ENCODE data around the gene DEF6. TPM values are rescaled to one million over a fixed set of nuclear protein-coding genes. Genes with fewer than 3 reads are reported as not detected.
A peak's percentile ranks its signal among the peaks of the same experiment; 100 is the strongest.

Gene DEF6
- total and polyA plus RNA-seq, 2 of the 13 experiments (the other 11 are each of a cell fraction or from before 2014, with no cell fraction given): 5.2 to 10.0 TPM

- TF ChIP-seq, protein P1, sequence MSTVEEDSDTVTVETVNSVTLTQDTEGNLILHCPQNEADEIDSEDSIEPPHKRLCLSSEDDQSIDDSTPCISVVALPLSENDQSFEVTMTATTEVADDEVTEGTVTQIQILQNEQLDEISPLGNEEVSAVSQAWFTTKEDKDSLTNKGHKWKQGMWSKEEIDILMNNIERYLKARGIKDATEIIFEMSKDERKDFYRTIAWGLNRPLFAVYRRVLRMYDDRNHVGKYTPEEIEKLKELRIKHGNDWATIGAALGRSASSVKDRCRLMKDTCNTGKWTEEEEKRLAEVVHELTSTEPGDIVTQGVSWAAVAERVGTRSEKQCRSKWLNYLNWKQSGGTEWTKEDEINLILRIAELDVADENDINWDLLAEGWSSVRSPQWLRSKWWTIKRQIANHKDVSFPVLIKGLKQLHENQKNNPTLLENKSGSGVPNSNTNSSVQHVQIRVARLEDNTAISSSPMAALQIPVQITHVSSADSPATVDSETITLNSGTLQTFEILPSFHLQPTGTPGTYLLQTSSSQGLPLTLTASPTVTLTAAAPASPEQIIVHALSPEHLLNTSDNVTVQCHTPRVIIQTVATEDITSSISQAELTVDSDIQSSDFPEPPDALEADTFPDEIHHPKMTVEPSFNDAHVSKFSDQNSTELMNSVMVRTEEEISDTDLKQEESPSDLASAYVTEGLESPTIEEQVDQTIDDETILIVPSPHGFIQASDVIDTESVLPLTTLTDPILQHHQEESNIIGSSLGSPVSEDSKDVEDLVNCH (CRISPR knock-in tag; IDR thresholded peaks at IDR 0.05): 0 out of 2 replicates have a peak, but pooled peaks have one; percentile 32
- TF ChIP-seq ZNF235 (CRISPR knock-in tag; IDR thresholded peaks at IDR 0.05; ENCODE audit: borderline replicate concordance): peak; percentile 80; the same call in 1 of the 2 replicates
- 0 out of 2 replicates have a peak, but pooled peaks have one; percentile 75 for TF ChIP-seq RORA (CRISPR knock-in tag; IDR thresholded peaks at IDR 0.05)
- 0 out of 2 replicates have a peak, but pooled peaks have one; percentile 14 for TF ChIP-seq ZNF841 (CRISPR knock-in tag; IDR thresholded peaks at IDR 0.05; ENCODE audit: borderline replicate concordance)
- TF ChIP-seq, protein P2, sequence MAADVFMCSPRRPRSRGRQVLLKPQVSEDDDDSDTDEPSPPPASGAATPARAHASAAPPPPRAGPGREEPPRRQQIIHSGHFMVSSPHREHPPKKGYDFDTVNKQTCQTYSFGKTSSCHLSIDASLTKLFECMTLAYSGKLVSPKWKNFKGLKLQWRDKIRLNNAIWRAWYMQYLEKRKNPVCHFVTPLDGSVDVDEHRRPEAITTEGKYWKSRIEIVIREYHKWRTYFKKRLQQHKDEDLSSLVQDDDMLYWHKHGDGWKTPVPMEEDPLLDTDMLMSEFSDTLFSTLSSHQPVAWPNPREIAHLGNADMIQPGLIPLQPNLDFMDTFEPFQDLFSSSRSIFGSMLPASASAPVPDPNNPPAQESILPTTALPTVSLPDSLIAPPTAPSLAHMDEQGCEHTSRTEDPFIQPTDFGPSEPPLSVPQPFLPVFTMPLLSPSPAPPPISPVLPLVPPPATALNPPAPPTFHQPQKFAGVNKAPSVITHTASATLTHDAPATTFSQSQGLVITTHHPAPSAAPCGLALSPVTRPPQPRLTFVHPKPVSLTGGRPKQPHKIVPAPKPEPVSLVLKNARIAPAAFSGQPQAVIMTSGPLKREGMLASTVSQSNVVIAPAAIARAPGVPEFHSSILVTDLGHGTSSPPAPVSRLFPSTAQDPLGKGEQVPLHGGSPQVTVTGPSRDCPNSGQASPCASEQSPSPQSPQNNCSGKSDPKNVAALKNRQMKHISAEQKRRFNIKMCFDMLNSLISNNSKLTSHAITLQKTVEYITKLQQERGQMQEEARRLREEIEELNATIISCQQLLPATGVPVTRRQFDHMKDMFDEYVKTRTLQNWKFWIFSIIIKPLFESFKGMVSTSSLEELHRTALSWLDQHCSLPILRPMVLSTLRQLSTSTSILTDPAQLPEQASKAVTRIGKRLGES (CRISPR knock-in tag; IDR thresholded peaks at IDR 0.05; ENCODE audit: borderline replicate concordance): no peak
- peak; percentile 91; the same call in 1 of the 2 replicates for TF ChIP-seq RARG (CRISPR knock-in tag; IDR thresholded peaks at IDR 0.05; ENCODE audit: low read depth)
- TF ChIP-seq ZNF138 (CRISPR knock-in tag; IDR thresholded peaks at IDR 0.05; ENCODE audit: low read depth): peak; percentile 75; the same call in 1 of the 2 replicates
- TF ChIP-seq, protein P3, sequence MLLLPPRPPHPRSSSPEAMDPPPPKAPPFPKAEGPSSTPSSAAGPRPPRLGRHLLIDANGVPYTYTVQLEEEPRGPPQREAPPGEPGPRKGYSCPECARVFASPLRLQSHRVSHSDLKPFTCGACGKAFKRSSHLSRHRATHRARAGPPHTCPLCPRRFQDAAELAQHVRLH (CRISPR knock-in tag; IDR thresholded peaks at IDR 0.05; ENCODE audit: borderline replicate concordance, low read depth): 0 out of 2 replicates have a peak, but pooled peaks have one; percentile 22
- TF ChIP-seq SMARCC2 (IDR thresholded peaks at IDR 0.05): no peak
Observed at GRCh38 chr6:35317483-35318195, 20.0 kb downstream of the DEF6 start (continued).

Data from HepG2 (cell line).